GM12878 (cell line): ENCODE data around the gene OXCT2. TPM values are rescaled to one million over a fixed set of nuclear protein-coding genes. Genes with fewer than 3 reads are reported as not detected.

Experiments
- ATAC-seq: fragments of 200-7000 bp; cut with Tn5 transposase; 3 replicates; pipeline ENCODE4 v1.9.1; 2020; ENCODE audit warnings: mild to moderate bottlenecking, moderate library complexity
- BruUV-seq: library from RNA; stranded (reverse); fragments of 400-500 nt; replicated peaks from 2 replicates; lab custom pipeline; 2021; lab: Mats Ljungman, UMichigan
- CTCF ChIA-PET: fragments of 300-600 bp; sonication (Branson Sonifier 250); formaldehyde crosslinking; extraction: SDS; loops from one replicate; lab custom pipeline; 2021; ENCODE audit warnings: inconsistent platforms; lab: Yijun Ruan, JAX
- POLR2A ChIA-PET: fragments of 350-600 bp; formaldehyde crosslinking; extraction: SDS; loops from one replicate; lab custom pipeline; 2021; ENCODE audit warnings: inconsistent platforms; lab: Charles Lee
- RAD21 ChIA-PET: fragments of 300-600 bp; sonication (Branson Sonifier 250); formaldehyde crosslinking; loops from one replicate; lab custom pipeline; 2023; ENCODE audit warnings: antibody characterized with exemption; ENCODE audit not compliant: unreplicated experiment; lab: Charles Lee
- SMC1A ChIA-PET: fragments of 300-600 bp; sonication (Branson Sonifier 250); formaldehyde crosslinking; loops from one replicate; lab custom pipeline; 2023; ENCODE audit not compliant: unreplicated experiment, uncharacterized antibody; lab: Charles Lee
- DNase-seq: peaks from one replicate; pipeline ENCODE4 v3.0.0-alpha.2; 2011; ENCODE audit warnings: low read depth, low spot score
- FAIRE-seq: peaks from 3 replicates; lab custom pipeline; 2011; peaks lifted over from hg19 to GRCh38; lab: Jason Lieb, UNC
- H2AFZ ChIP-seq: 2 replicates; pipeline ENCODE4 v1.6.0; 2011; ENCODE audit warnings: low read depth, low read length, control low read depth; ENCODE audit not compliant: control insufficient read depth
- H3K27ac ChIP-seq: 2 replicates; pipeline ENCODE4 v1.5.1; 2011; ENCODE audit warnings: control low read depth; ENCODE audit not compliant: control insufficient read depth, insufficient read depth
- H3K27me3 ChIP-seq, 2 experiments: replicated peaks in 1 of 2; 2 replicates each; pipeline versions ENCODE4 v1.6.0 to v1.6.1; 2011; ENCODE audit warnings: low read length in 1 of 2; ENCODE audit not compliant: control insufficient read depth in 2 of 2, insufficient read depth in 2 of 2
- H3K36me3 ChIP-seq, 2 experiments: 2 replicates each; pipeline ENCODE4 v1.5.1; 2011; ENCODE audit warnings: low read length in 1 of 2; ENCODE audit not compliant: control insufficient read depth in 2 of 2, insufficient read depth in 2 of 2
- H3K4me1 ChIP-seq: 2 replicates; pipeline ENCODE4 v1.6.1; 2011; ENCODE audit warnings: mild to moderate bottlenecking, low read length, moderate library complexity, mixed read lengths; ENCODE audit not compliant: control insufficient read depth, insufficient read depth
- H3K4me2 ChIP-seq: 2 replicates; pipeline ENCODE4 v1.6.0; 2011; ENCODE audit warnings: control low read depth; ENCODE audit not compliant: control insufficient read depth, insufficient read depth
- H3K4me3 ChIP-seq: fragments of 200-600 bp; sonication (generic); 2 replicates; pipeline ENCODE4 v1.5.1; 2016
- H3K79me2 ChIP-seq: 2 replicates; pipeline ENCODE4 v1.6.0; 2011; ENCODE audit warnings: low read length; ENCODE audit not compliant: control insufficient read depth, insufficient read depth
- H3K9ac ChIP-seq: 2 replicates; pipeline ENCODE4 v1.8.0; 2011; ENCODE audit warnings: low read length, control low read depth, mixed read lengths; ENCODE audit not compliant: control insufficient read depth, insufficient read depth
- H3K9me3 ChIP-seq: replicated peaks from 3 replicates; pipeline ENCODE4 v1.5.1; 2011; ENCODE audit warnings: mild to moderate bottlenecking, low read length; ENCODE audit not compliant: control insufficient read depth, insufficient read depth
- H4K20me1 ChIP-seq: 2 replicates; pipeline ENCODE4 v1.6.0; 2011; ENCODE audit not compliant: control insufficient read depth, insufficient read depth
- BCL11A ChIP-seq: IDR thresholded peaks from 2 replicates; pipeline ENCODE4 v1.6.1; 2011; ENCODE audit warnings: low read depth, low read length
- GATAD2B ChIP-seq: fragments of 450-650 bp; conservative IDR thresholded peaks from 2 replicates; pipeline ENCODE4 v1.6.1; 2017; ENCODE audit warnings: low read depth, mild to moderate bottlenecking, moderate library complexity
- MEF2A ChIP-seq: IDR thresholded peaks from 2 replicates; pipeline ENCODE4 v1.6.1; 2011; ENCODE audit warnings: low read depth, mild to moderate bottlenecking, low read length, moderate library complexity; ENCODE audit not compliant: insufficient read depth
- NR2F1 ChIP-seq: fragments of 450-650 bp; conservative IDR thresholded peaks from 2 replicates; pipeline ENCODE4 v1.6.1; 2017; ENCODE audit warnings: mild to moderate bottlenecking
- PAX8 ChIP-seq: fragments of 450-650 bp; IDR thresholded peaks from 2 replicates; pipeline ENCODE4 v1.6.1; 2017; ENCODE audit warnings: mild to moderate bottlenecking, moderate library complexity
- RUNX3 ChIP-seq: IDR thresholded peaks from 2 replicates; pipeline ENCODE4 v1.6.1; 2012; ENCODE audit warnings: low read length, inconsistent platforms
- ZNF274 ChIP-seq: IDR thresholded peaks from one replicate; pipeline ENCODE4 v1.8.0; 2011; ENCODE audit not compliant: insufficient read length, insufficient read depth
- WGBS: methylation state at CpG from one replicate; pipeline ENCODE4 v1.1.6; 2016; ENCODE audit warnings: low lambda C conversion rate; ENCODE audit not compliant: insufficient replicate concordance, insufficient coverage; ENCODE audit errors: missing lambda C conversion rate; 5-methylcytosine and 5-hydroxymethylcytosine counted together
- in situ Hi-C: fragments of 300-500 bp; cut with MboI; formaldehyde crosslinking; loops from 9 replicates; pipeline ENCODE4 v1.14.3; 2018; ENCODE audit warnings: mixed read lengths
- intact Hi-C: fragments of 100-400 bp; cut with micrococcal nuclease; formaldehyde crosslinking; loops from one replicate; pipeline ENCODE4 v1.14.2; 2022; ENCODE audit not compliant: unreplicated experiment
- polyA plus RNA-seq, 11 experiments: library from polyadenylated mRNA; depleted of rRNA in 4 of 11; unstranded in 6 of 11; stranded (reverse) in 5 of 11; fragments of >200 nt; fragmentation: Nextera tagmentation in 4 of 11; fragmentation: Illumina TruSeq in 1 of 11; extraction: Ambion mirVana in 4 of 11; extraction: Trizol in 1 of 11; gene quantifications; 1 replicate in 1 of 11; 2 replicates in 10 of 11; pipeline versions ENCODE4 v1.2.1 to v1.2.3, GENCODE V29; 2011 to 2016; ENCODE audit warnings: inconsistent platforms in 2 of 11, missing spikeins in 2 of 11, low read depth in 1 of 11
- total RNA-seq, 4 experiments: library from RNA; depleted of rRNA in 3 of 4; stranded (reverse); fragments of >200 nt in 3 of 4; fragmentation: Illumina TruSeq in 1 of 4; extraction: Trizol in 1 of 4; gene quantifications; 2 replicates each; pipeline versions ENCODE4 v1.2.1 to v1.2.3, GENCODE V29; 2013 to 2021
- TF ChIP-seq, protein P1 (sequence below): IDR thresholded peaks from 2 replicates; pipeline ENCODE4 v1.6.1; 2012; ENCODE audit warnings: low read depth, low read length, improper control_type of control experiment
- TF ChIP-seq, protein P2 (sequence below): fragments of 450-650 bp; IDR thresholded peaks from 2 replicates; pipeline ENCODE4 v1.6.1; 2017; ENCODE audit warnings: low read depth, mild to moderate bottlenecking, moderate library complexity

Gene OXCT2
- total and polyA plus RNA-seq, 10 of the 15 experiments (the other 5 are each of a cell fraction or from before 2014, with no cell fraction given): 0.06 to 1.9 (median 0.59) TPM

DNA sequence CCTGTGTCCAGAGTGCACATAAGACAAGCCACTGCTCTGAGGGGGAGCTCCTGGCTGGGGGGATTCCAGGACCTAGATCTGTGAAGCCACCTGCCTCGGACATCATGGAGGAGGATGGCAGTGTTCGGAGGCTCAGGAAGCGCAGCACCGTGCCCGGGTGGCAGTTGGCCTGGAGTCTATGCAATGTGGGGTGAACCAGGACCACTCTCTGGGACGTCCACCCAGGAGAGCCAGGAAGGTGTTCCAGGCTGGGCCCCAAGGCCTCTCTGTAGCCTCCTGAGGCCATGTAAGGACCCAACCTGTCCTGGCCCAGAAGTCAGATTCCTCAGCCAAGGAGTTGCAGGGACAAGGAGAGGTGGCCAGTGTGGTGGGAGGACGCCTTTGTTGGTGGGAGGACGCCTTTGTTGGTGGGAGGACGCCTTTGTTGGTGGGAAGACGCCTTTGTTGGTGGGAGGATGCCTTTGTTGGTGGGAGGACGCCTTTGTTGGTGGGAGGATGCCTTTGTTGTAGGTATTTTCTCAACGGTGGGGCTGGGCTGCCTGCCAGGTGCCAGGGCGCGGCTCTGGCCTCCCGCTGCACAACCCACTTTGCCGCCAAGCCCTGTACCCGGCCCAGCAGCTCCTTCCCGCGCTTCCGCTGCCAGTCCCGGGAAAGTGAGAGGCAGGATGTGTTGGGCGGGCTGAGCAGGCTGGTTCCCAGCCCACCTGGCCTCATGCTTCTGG lies 48.1 kb upstream of the OXCT2 start (continued):
- TF ChIP-seq, protein P1, sequence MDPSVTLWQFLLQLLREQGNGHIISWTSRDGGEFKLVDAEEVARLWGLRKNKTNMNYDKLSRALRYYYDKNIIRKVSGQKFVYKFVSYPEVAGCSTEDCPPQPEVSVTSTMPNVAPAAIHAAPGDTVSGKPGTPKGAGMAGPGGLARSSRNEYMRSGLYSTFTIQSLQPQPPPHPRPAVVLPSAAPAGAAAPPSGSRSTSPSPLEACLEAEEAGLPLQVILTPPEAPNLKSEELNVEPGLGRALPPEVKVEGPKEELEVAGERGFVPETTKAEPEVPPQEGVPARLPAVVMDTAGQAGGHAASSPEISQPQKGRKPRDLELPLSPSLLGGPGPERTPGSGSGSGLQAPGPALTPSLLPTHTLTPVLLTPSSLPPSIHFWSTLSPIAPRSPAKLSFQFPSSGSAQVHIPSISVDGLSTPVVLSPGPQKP: no peak
- TF ChIP-seq NR2F1: no peak
- no peak for TF ChIP-seq MEF2A
- TF ChIP-seq ZNF274: no peak
- TF ChIP-seq, protein P2, sequence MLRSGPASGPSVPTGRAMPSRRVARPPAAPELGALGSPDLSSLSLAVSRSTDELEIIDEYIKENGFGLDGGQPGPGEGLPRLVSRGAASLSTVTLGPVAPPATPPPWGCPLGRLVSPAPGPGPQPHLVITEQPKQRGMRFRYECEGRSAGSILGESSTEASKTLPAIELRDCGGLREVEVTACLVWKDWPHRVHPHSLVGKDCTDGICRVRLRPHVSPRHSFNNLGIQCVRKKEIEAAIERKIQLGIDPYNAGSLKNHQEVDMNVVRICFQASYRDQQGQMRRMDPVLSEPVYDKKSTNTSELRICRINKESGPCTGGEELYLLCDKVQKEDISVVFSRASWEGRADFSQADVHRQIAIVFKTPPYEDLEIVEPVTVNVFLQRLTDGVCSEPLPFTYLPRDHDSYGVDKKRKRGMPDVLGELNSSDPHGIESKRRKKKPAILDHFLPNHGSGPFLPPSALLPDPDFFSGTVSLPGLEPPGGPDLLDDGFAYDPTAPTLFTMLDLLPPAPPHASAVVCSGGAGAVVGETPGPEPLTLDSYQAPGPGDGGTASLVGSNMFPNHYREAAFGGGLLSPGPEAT: no peak
- no peak for TF ChIP-seq PAX8
- no peak for TF ChIP-seq GATAD2B

DNA sequence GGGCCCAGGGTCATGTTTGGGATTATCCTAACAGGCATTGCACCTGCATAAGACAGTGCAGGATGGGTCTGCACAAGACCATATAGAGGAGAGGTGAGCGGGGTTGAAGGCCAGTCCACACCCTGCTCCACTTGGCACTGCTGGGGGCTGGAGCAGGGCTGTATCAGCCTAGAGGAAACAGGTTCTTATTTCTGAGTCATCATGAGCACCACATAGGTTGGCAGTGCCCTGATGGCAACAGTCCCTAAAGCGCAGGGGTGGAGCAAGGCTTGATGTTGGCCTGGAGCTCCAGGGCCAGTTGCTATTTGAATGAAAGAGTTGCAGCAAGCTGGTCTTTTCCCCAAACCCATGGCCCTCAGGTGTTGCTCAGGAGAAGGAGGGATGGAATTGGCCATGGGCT lies 47.3 kb upstream of the OXCT2 start:
- 100% methylated on average over 2 of the region's 2 CpGs for WGBS
- no peak for DNase-seq
- H3K9ac ChIP-seq: no peak overlapping the region
- peaks cover 17% of the 10 kb centered on the region for H3K4me1 ChIP-seq
- no peaks in the 10 kb centered on the region for H4K20me1 ChIP-seq
- ATAC-seq: no peak
- RAD21 ChIA-PET: interaction anchor here (0.6 to 1.7 kb wide), 3 partner anchors 28 to 152 kb away, joined by 3 to 6 read pairs (median 5); no protein-coding TSS in a partner anchor
- no peak overlapping the region for H3K4me3 ChIP-seq
- H2AFZ ChIP-seq: no peak overlapping the region
- no peaks in the 10 kb centered on the region for H3K79me2 ChIP-seq
- no peak for TF ChIP-seq BCL11A
- TF ChIP-seq RUNX3: no peak
- no peak for TF ChIP-seq NR2F1
- TF ChIP-seq, all 136 proteins: peak for 0
- intact Hi-C loops: no loop called here
- H3K4me2 ChIP-seq: no peak overlapping the region
- no peaks in the 10 kb centered on the region for H3K9me3 ChIP-seq
- H3K36me3 ChIP-seq: no peaks in the 10 kb centered on the region
- SMC1A ChIA-PET: interaction anchor here (0.7 to 3.3 kb wide), 7 partner anchors 24 to 215 kb away, joined by 3 to 42 read pairs (median 3); partner anchors contain the start of gene MYCL
- in situ Hi-C loops: no loop called here
- POLR2A ChIA-PET: no interaction called here
- H3K27me3 ChIP-seq: no peaks in the 10 kb centered on the region
- FAIRE-seq: no peak
- BruUV-seq: no TSS peak
- no peak overlapping the region for H3K27ac ChIP-seq
- CTCF ChIA-PET: interaction anchor here (0.6 to 7.2 kb wide), 9 partner anchors 19 to 215 kb away, joined by 3 to 110 read pairs (median 15); partner anchors contain the start of gene MYCL
